GM04503 (cell line): ENCODE measurements around the gene VKORC1.

Experiments used
- DNase-seq: peaks from one replicate; pipeline ENCODE4 v3.0.0-alpha.2; 2012; ENCODE audit warnings: low read depth

The VKORC1 gene

GRCh38 chr16:31082368-31083045, 12.1 kb downstream of the VKORC1 start:
- DNase-seq = no peak

- DNase-seq = no peak
Observed at GRCh38 chr16:31081428-31082351, 12.9 kb downstream of the VKORC1 start.

GRCh38 chr16:31080756-31081419, 13.7 kb downstream of the VKORC1 start:
- no peak for DNase-seq

GRCh38 chr16:31080035-31080629, 14.5 kb downstream of the VKORC1 start:
- no peak for DNase-seq

GRCh38 chr16:31079342-31079944, 15.2 kb downstream of the VKORC1 start:
- DNase-seq = no peak

GRCh38 chr16:31078597-31079341, 15.8 kb downstream of the VKORC1 start:
- DNase-seq = no peak

GRCh38 chr16:31077592-31078396, 16.8 kb downstream of the VKORC1 start:
- no peak for DNase-seq

- DNase-seq = no peak
Observed at GRCh38 chr16:31077024-31077423, 17.6 kb downstream of the VKORC1 start.

GRCh38 chr16:31076319-31076718, 18.3 kb downstream of the VKORC1 start:
- DNase-seq = no peak

- DNase-seq = no peak
Observed at GRCh38 chr16:31074814-31075183, 19.8 kb downstream of the VKORC1 start.

GRCh38 chr16:31073970-31074813, 20.4 kb downstream of the VKORC1 start, which contains the start of the genes ZNF646 and ZNF668:
Gene ZNF646 (plus strand): TSS chr16:31074422. CDS start chr16:31076325, 1,903 bp downstream.
Gene ZNF668 (minus strand): TSS chr16:31074240. CDS start chr16:31064459, 9,781 bp downstream.
- peak; percentile 92 for DNase-seq

GRCh38 chr16:31073142-31073969, 21.2 kb downstream of the VKORC1 start:
- DNase-seq = no peak

- no peak for DNase-seq
Observed at GRCh38 chr16:31072540-31073141, 22.0 kb downstream of the VKORC1 start.

- DNase-seq = peak; percentile 72
Observed at GRCh38 chr16:31071861-31072260, 22.7 kb downstream of the VKORC1 start.

- DNase-seq = no peak
Observed at GRCh38 chr16:31067342-31067741, 27.3 kb downstream of the VKORC1 start.

GRCh38 chr16:31064882-31065461, 29.6 kb downstream of the VKORC1 start:
- peak; percentile 92 for DNase-seq

GRCh38 chr16:31063843-31064611, 30.6 kb downstream of the VKORC1 start:
- no peak for DNase-seq
